ENCODE results near the gene FMR1. TPM values are rescaled to one million over a fixed set of nuclear protein-coding genes. Genes with fewer than 3 reads are reported as not detected.

FMR1 gene
- total RNA-seq, 2 donors from 2014 or later: 22.0 to 34.6 TPM

DNA sequence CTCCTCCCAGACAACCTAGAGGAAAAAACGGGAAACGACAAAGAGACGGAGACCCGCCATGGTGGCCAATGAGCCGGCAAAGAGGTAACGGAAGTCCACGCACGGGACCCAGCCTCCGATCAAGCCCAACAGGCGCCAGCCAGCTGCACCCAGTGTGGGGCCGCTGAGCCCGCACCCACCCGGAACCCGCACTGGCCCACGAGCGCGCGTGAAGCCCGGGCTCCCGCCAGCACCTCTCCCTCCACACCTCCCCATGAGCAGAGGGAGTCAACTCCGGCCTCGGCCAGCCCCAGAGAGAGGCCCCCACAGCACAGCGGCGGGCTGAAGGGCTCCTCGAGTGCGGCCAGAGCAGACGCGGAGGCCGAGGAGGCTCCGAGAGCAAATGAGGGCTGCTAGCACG, 14.6 kb upstream of the FMR1 start:
- Histone ChIP-seq H3K27me3 (replicated peaks; ENCODE audit: insufficient read depth) (no peaks in the 10 kb centered on the region), H3K36me3 (no peaks in the 10 kb centered on the region), H3K27ac (no peak overlapping the region), H3K4me1 (replicated peaks) (no peaks in the 10 kb centered on the region), H3K4me3 (no peak overlapping the region), H3K9me3 (no peaks in the 10 kb centered on the region)
- intact Hi-C loops (cut with DNase I): no loop called here
- TF ChIP-seq POLR2AphosphoS5 (IDR thresholded peaks at IDR 0.05) (no peak), POLR2A (IDR thresholded peaks at IDR 0.05) (no peak), CTCF (IDR thresholded peaks at IDR 0.05) (no peak)
- 98% methylated on average over 27 of the region's 31 CpGs for WGBS
- no peak for DNase-seq (ENCODE audit: low spot score)

GRCh38 chrX:147898951-147899350, 12.8 kb upstream of the FMR1 start:
- H3K36me3 ChIP-seq: no peaks in the 10 kb centered on the region
- no peak for DNase-seq (ENCODE audit: low spot score)
- TF ChIP-seq POLR2A (IDR thresholded peaks at IDR 0.05): no peak
- TF ChIP-seq POLR2AphosphoS5 (IDR thresholded peaks at IDR 0.05): no peak
- no peak for TF ChIP-seq CTCF (IDR thresholded peaks at IDR 0.05)
- no peaks in the 10 kb centered on the region for H3K27me3 ChIP-seq (replicated peaks; ENCODE audit: insufficient read depth)
- no peaks in the 10 kb centered on the region for H3K4me1 ChIP-seq (replicated peaks)
- no peak overlapping the region for H3K4me3 ChIP-seq
- WGBS: 44% methylated on average over 1 of the region's 1 CpG
- no peak overlapping the region for H3K27ac ChIP-seq
- H3K9me3 ChIP-seq: no peaks in the 10 kb centered on the region
- intact Hi-C loops (cut with DNase I): no loop called here

DNA sequence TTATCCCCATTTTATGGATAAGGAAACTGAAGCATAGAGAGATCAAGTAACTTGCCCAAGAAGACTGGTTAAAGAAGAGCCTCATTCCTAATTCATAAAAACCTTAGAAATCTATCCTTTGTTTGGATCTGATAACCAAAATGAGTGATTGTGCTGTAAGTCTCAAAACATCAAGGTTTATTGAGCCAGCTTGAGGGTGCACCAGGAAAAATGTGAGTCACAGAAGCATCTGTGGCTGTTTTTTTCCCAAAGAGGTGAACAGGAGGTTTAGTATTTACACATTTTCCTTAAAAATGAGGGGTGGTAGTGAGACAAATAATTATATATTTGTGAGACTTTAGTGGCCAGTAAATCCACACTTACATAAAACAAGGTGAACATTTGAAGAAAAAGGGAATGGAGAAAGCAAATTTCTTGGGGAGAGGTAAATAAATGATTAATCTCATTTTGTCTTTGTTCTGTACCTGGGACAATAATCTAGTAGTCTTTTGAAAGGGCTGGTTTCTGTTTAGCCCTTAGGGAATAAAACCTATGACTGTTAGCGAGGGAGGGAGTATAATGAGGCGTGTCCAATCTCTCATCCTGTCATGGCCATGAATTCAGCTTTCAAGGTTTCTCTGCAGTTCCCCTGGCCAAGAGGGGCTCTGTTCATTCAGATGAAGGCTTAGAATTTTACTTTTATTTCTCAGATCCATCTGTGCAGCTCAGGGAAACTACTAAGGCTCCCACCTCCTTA, 12.2 kb upstream of the FMR1 start:
- DNase-seq (ENCODE audit: low spot score): no peak
- Histone ChIP-seq H3K9me3 (no peaks in the 10 kb centered on the region), H3K36me3 (no peaks in the 10 kb centered on the region), H3K27ac (no peak overlapping the region), H3K4me3 (no peak overlapping the region), H3K4me1 (replicated peaks) (no peaks in the 10 kb centered on the region), H3K27me3 (replicated peaks; ENCODE audit: insufficient read depth) (no peaks in the 10 kb centered on the region)
- intact Hi-C loops (cut with DNase I): no loop called here
- WGBS: 69% methylated on average over 2 of the region's 2 CpGs
- TF ChIP-seq CTCF (IDR thresholded peaks at IDR 0.05): no peak
- TF ChIP-seq POLR2AphosphoS5 (IDR thresholded peaks at IDR 0.05): no peak
- no peak for TF ChIP-seq POLR2A (IDR thresholded peaks at IDR 0.05)

DNA sequence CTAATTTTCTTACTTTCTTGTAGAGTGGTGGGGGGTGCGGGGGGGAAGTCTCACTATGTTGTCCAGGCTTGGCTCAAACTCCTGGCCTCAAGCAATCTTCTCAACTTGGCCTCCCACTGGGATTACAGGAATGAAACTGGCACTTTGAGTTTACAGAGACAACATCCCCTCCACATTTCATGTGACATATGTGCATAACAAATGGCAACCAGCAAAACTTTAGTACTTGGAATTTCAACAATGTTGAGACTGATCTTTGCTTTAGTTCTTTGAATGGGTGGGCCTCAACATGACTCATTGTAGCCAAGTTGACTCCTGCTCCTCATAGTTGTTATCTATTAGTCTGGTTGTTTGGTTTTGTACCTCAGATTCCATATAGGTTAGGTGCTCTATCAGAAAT, 11.4 kb upstream of the FMR1 start:
- intact Hi-C loops (cut with DNase I): no loop called here
- no peak overlapping the region for H3K27ac ChIP-seq
- DNase-seq (ENCODE audit: low spot score): no peak
- H3K4me3 ChIP-seq: no peak overlapping the region
- WGBS: 100% methylated on average over 1 of the region's 1 CpG
- no peak for TF ChIP-seq CTCF (IDR thresholded peaks at IDR 0.05)
- no peak for TF ChIP-seq POLR2A (IDR thresholded peaks at IDR 0.05)
- TF ChIP-seq POLR2AphosphoS5 (IDR thresholded peaks at IDR 0.05): no peak
- H3K27me3 ChIP-seq (replicated peaks; ENCODE audit: insufficient read depth): no peaks in the 10 kb centered on the region
- no peaks in the 10 kb centered on the region for H3K9me3 ChIP-seq
- no peaks in the 10 kb centered on the region for H3K4me1 ChIP-seq (replicated peaks)
- H3K36me3 ChIP-seq: no peaks in the 10 kb centered on the region

- Histone ChIP-seq H3K27me3 (replicated peaks; ENCODE audit: insufficient read depth) (no peaks in the 10 kb centered on the region), H3K36me3 (no peaks in the 10 kb centered on the region), H3K4me1 (replicated peaks) (no peaks in the 10 kb centered on the region), H3K4me3 (no peak overlapping the region), H3K27ac (no peak overlapping the region), H3K9me3 (no peaks in the 10 kb centered on the region)
- no peak for DNase-seq (ENCODE audit: low spot score)
- TF ChIP-seq POLR2A (IDR thresholded peaks at IDR 0.05) (no peak), POLR2AphosphoS5 (IDR thresholded peaks at IDR 0.05) (no peak)
- intact Hi-C loops (cut with DNase I): no loop called here
- 73% methylated on average over 6 of the region's 6 CpGs for WGBS
Measured at GRCh38 chrX:147901461-147902126, 10.1 kb upstream of the FMR1 start.
